Natural killer cell (primary cell): ENCODE measurements around the gene FOXK1. TPM values are rescaled to one million over a fixed set of nuclear protein-coding genes. Genes with fewer than 3 reads are reported as not detected.
A peak's percentile ranks its signal among the peaks of the same experiment; 100 is the strongest.

Source experiments
- ATAC-seq, 3 donors: fragments of 150-1000 bp in 2 of 3; fragments of 200-7000 bp in 1 of 3; cut with Tn5 transposase; 1 replicate in 1 of 3; 2 replicates in 2 of 3; pipeline ENCODE4 v1.10.0; 2021; ENCODE audit warnings: mild to moderate bottlenecking in 2 of 3, moderate library complexity in 2 of 3
- DNase-seq, 2 donors: peaks; one replicate each; pipeline versions ENCODE4 v3.0.0 to v3.0.0-alpha.2; 2013 to 2021; ENCODE audit warnings: mixed read lengths in 1 of 2
- H3K27ac ChIP-seq: one replicate; pipeline ENCODE4 v1.5.1; 2013; ENCODE audit warnings: mild to moderate bottlenecking, low read length
- H3K27me3 ChIP-seq: one replicate; pipeline ENCODE4 v1.6.1; 2013; ENCODE audit warnings: low read length; ENCODE audit not compliant: control insufficient read depth, insufficient read depth
- H3K36me3 ChIP-seq: one replicate; pipeline ENCODE4 v1.6.1; 2013; ENCODE audit warnings: low read length; ENCODE audit not compliant: control insufficient read depth, insufficient read depth
- H3K4me1 ChIP-seq: one replicate; pipeline ENCODE4 v1.6.1; 2013; ENCODE audit warnings: low read length; ENCODE audit not compliant: control insufficient read depth, insufficient read depth
- H3K4me3 ChIP-seq: one replicate; pipeline ENCODE4 v1.5.1; 2013; ENCODE audit warnings: low read length
- H3K9me3 ChIP-seq: one replicate; pipeline ENCODE4 v1.6.1; 2013; ENCODE audit warnings: low read length; ENCODE audit not compliant: control insufficient read depth, insufficient read depth
- H3K27ac Mint-ChIP-seq, 2 donors: one replicate each; pipeline ENCODE4 v1.8.0; 2022; ENCODE audit warnings: mild to moderate bottlenecking in 2 of 2, mixed read lengths in 2 of 2, moderate library complexity in 1 of 2
- H3K27me3 Mint-ChIP-seq, 2 donors: one replicate each; pipeline ENCODE4 v1.8.0; 2022; ENCODE audit warnings: low read depth in 2 of 2, mixed read lengths in 2 of 2
- H3K36me3 Mint-ChIP-seq: one replicate; pipeline ENCODE4 v1.8.0; 2022; ENCODE audit warnings: mixed read lengths
- H3K4me1 Mint-ChIP-seq, 2 donors: one replicate each; pipeline ENCODE4 v1.8.0; 2022; ENCODE audit warnings: mixed read lengths in 2 of 2
- H3K4me3 Mint-ChIP-seq: one replicate; pipeline ENCODE4 v1.8.0; 2022; ENCODE audit warnings: mild to moderate bottlenecking, moderate library complexity, mixed read lengths
- H3K9me3 Mint-ChIP-seq, 2 donors: one replicate each; pipeline ENCODE4 v1.8.0; 2022; ENCODE audit warnings: mixed read lengths in 2 of 2
- WGBS: methylation state at CpG from one replicate; pipeline ENCODE4 v1.1.7; 2013; ENCODE audit warnings: missing lambda C conversion rate; ENCODE audit not compliant: insufficient coverage; 5-methylcytosine and 5-hydroxymethylcytosine counted together
- intact Hi-C: fragments of 100-400 bp; cut with micrococcal nuclease; formaldehyde crosslinking; loops from one replicate; pipeline ENCODE4 v1.14.2; 2022
- total RNA-seq, 4 donors: library from RNA; stranded (reverse); fragments of 120-200 nt in 1 of 4; gene quantifications; one replicate each; pipeline versions ENCODE4 v1.2.3 to v1.2.4, GENCODE V29; 2013 to 2022
- TF ChIP-seq, protein P1 (sequence below): fragments of 200-600 bp; IDR thresholded peaks from one replicate; pipeline ENCODE4 v1.8.0; 2022; ENCODE audit warnings: antibody characterized with exemption

FOXK1 gene
- total RNA-seq, 3 donors from 2014 or later (not counting 1 experiment from before 2014, with no cell fraction given) = 51.6 to 59.7 (median 55.3) TPM

DNA sequence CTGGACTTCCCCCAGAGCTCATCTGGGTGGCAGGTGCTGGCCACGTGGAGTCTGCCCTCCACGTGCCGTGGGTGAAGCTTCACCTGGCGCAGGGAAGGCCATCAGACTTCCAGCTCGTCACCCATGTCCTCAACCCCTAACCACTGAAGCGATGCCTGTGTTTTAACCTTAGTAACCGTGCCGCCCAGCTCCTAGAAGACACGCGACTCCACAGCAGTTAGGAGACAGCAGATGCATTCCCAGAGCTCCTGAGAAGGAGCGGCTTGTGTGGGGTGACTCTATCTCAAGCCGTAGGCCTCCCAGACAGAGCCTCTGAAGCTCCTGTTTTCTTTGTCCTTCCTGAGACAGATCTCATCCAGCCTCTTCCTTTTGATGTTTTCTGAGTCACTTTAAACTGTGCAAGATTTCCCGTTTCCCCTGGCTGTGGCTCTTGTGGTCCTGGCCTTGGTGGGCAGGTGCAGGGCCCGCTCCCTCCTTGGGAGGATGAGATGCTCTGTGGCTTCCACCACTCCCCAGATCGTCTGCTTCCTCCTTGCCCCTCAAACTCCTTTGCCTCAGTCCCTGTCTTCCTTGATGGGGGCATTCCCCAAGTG lies 51.9 kb downstream of the FOXK1 start:
- H3K27me3 Mint-ChIP-seq = no peaks in the 10 kb centered on the region
- no peaks in the 10 kb centered on the region for H3K9me3 ChIP-seq
- no peak overlapping the region for H3K27ac ChIP-seq
- H3K36me3 ChIP-seq = peaks cover 2% of the 10 kb centered on the region
- H3K9me3 Mint-ChIP-seq = no peaks in the 10 kb centered on the region
- H3K4me3 ChIP-seq = no peak overlapping the region
- WGBS = 50% methylated on average over 14 of the region's 15 CpGs
- peaks cover 25% of the 10 kb centered on the region for H3K4me1 ChIP-seq
- no peaks in the 10 kb centered on the region for H3K36me3 Mint-ChIP-seq
- H3K27me3 ChIP-seq = no peaks in the 10 kb centered on the region
- peak in 1 of 2 donors; percentile 46 for DNase-seq
- peaks cover 33 to 41% of the 10 kb centered on the region in 2 donors for H3K4me1 Mint-ChIP-seq
- intact Hi-C loops = no loop called here
- H3K4me3 Mint-ChIP-seq = no peak overlapping the region
- peak overlapping the region; percentile 47 to 67 for H3K27ac Mint-ChIP-seq
- peak in 1 of 3 donors; percentile 29 for ATAC-seq
- TF ChIP-seq, protein P1, sequence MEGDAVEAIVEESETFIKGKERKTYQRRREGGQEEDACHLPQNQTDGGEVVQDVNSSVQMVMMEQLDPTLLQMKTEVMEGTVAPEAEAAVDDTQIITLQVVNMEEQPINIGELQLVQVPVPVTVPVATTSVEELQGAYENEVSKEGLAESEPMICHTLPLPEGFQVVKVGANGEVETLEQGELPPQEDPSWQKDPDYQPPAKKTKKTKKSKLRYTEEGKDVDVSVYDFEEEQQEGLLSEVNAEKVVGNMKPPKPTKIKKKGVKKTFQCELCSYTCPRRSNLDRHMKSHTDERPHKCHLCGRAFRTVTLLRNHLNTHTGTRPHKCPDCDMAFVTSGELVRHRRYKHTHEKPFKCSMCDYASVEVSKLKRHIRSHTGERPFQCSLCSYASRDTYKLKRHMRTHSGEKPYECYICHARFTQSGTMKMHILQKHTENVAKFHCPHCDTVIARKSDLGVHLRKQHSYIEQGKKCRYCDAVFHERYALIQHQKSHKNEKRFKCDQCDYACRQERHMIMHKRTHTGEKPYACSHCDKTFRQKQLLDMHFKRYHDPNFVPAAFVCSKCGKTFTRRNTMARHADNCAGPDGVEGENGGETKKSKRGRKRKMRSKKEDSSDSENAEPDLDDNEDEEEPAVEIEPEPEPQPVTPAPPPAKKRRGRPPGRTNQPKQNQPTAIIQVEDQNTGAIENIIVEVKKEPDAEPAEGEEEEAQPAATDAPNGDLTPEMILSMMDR = no peak

DNA sequence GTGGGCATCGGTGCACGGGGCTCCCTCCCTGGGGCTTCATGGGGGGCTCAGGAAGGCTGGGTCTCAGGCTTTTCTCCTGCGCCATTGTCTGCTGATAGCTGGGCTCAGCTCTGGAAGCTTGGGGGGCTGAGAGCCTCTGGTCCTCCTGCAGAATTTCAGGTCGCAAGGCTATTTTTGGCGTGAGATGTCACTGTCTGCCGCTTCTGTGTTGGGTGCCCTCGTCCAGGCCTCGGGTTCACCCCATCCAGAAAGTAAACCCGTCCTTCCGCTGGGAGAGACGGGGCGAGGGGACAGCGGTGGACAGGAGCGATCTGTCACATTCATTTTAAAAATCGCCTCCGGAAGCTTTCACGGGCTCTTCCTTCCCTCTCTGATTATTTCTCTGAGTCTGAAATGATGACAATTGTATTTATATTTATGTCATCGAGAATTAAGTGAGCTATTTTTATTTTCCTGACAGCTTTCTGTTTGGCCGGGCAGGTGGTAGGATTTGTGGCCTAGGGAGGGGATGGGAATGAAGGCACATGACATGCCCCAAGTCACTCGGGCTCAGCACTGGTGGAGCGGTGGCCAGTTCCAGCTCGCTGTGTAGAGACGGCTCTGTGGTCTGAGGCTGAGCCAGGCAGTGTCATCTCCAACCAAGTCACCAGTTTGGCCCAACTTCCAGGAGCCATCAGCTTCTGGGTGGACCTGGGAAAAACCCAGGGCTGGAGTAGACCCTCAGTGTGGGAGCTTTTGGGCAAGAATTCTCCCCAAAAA lies 52.7 kb downstream of the FOXK1 start:
- H3K36me3 Mint-ChIP-seq = no peaks in the 10 kb centered on the region
- peaks cover 32% of the 10 kb centered on the region for H3K4me1 ChIP-seq
- intact Hi-C loops = no loop called here
- H3K27me3 ChIP-seq = no peaks in the 10 kb centered on the region
- TF ChIP-seq, protein P1 = no peak
- peaks cover 40 to 48% of the 10 kb centered on the region in 2 donors for H3K4me1 Mint-ChIP-seq
- H3K27ac Mint-ChIP-seq = peak overlapping the region; percentile 47 to 67
- no peaks in the 10 kb centered on the region for H3K9me3 ChIP-seq
- no peak overlapping the region for H3K27ac ChIP-seq
- H3K27me3 Mint-ChIP-seq = no peaks in the 10 kb centered on the region
- H3K36me3 ChIP-seq = peaks cover 2% of the 10 kb centered on the region
- 89% methylated on average over 23 of the region's 23 CpGs for WGBS
- H3K9me3 Mint-ChIP-seq = no peaks in the 10 kb centered on the region
- H3K4me3 ChIP-seq = no peak overlapping the region
- no peak for DNase-seq
- ATAC-seq = no peak
- H3K4me3 Mint-ChIP-seq = no peak overlapping the region

DNA sequence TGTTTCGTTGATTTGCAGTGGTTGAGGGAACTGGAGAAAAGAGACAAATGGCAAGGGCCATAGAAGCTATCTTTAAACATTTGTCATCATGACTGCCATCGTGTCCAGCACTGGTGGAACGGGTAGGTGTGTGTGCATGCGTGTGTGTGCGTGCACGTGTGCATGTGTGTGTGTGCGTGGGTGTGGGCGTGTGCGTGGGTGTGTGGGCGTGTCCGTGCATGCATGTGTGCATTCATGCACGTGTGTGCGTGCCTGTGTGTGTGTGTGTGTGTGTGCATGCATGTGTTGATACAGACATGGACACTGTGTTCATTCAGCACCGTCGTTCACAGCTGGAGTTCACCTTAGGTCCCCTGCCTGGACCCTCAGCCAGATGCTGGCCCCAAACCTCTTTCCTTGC lies 55.2 kb downstream of the FOXK1 start:
- H3K27ac Mint-ChIP-seq = no peak overlapping the region
- no peak overlapping the region for H3K4me3 Mint-ChIP-seq

More for the DNA sequence above, 55.2 kb downstream of the FOXK1 start:
- Mint-ChIP-seq H3K27me3 (no peaks in the 10 kb centered on the region), H3K36me3 (no peaks in the 10 kb centered on the region), H3K4me1 (peaks cover 38 to 48% of the 10 kb centered on the region in 2 donors), H3K9me3 (no peaks in the 10 kb centered on the region)
- Histone ChIP-seq H3K4me1 (peaks cover 34% of the 10 kb centered on the region), H3K27ac (no peak overlapping the region), H3K36me3 (peaks cover 12% of the 10 kb centered on the region), H3K9me3 (no peaks in the 10 kb centered on the region), H3K27me3 (no peaks in the 10 kb centered on the region), H3K4me3 (no peak overlapping the region)
- WGBS = 91% methylated on average over 15 of the region's 15 CpGs
- TF ChIP-seq, protein P1 = no peak
- DNase-seq = no peak
- intact Hi-C loops = no loop called here
- ATAC-seq = no peak
